Uterus (tissue), 4 donors: Measurements from ENCODE around the gene PRKAR1B. TPM values are rescaled to one million over a fixed set of nuclear protein-coding genes. Genes with fewer than 3 reads are reported as not detected.

Experiments used
- DNase-seq, 2 donors: peaks; one replicate each; pipeline ENCODE4 v3.0.0-alpha.2; 2019 to 2020
- H3K27ac ChIP-seq, 2 donors: fragments of 200-600 bp; sonication (generic); 1 replicate in 1 of 2; 2 replicates in 1 of 2; pipeline ENCODE4 v1.5.1; 2016 to 2018
- H3K27me3 ChIP-seq, 2 donors: fragments of 200-600 bp; sonication (generic); one replicate each; pipeline ENCODE4 v1.5.1; 2018 to 2019; ENCODE audit warnings: control low read depth in 1 of 2
- H3K36me3 ChIP-seq, 2 donors: fragments of 200-600 bp; sonication (generic); one replicate each; pipeline ENCODE4 v1.5.1; 2019; ENCODE audit warnings: control low read depth in 1 of 2
- H3K4me1 ChIP-seq, 2 donors: fragments of 200-600 bp; sonication (generic); one replicate each; pipeline ENCODE4 v1.5.1; 2018 to 2019; ENCODE audit warnings: control low read depth in 1 of 2
- H3K4me3 ChIP-seq, 2 donors: fragments of 200-600 bp; sonication (generic); 1 replicate in 1 of 2; 2 replicates in 1 of 2; pipeline ENCODE4 v1.5.1; 2018 to 2019; ENCODE audit warnings: mild to moderate bottlenecking in 1 of 2
- H3K9me3 ChIP-seq, 2 donors: fragments of 200-600 bp; sonication (generic); one replicate each; pipeline ENCODE4 v1.5.1; 2019; ENCODE audit warnings: control low read depth in 1 of 2
- POLR2A ChIP-seq, 2 donors: fragments of 450-650 bp; IDR thresholded peaks; one replicate each; pipeline ENCODE4 v1.6.1; 2016; ENCODE audit warnings: antibody characterized with exemption in 2 of 2, mild to moderate bottlenecking in 1 of 2, moderate library complexity in 1 of 2
- intact Hi-C: fragments of 100-400 bp; cut with DNase I; formaldehyde crosslinking; loops from one replicate; pipeline ENCODE4 v1.15.1; 2023; ENCODE audit warnings: low total_unique reads
- total RNA-seq, 4 donors: library from RNA; depleted of rRNA in 3 of 4; stranded (reverse); fragments of >200 nt in 3 of 4; gene quantifications; one replicate each; pipeline versions ENCODE4 v1.1.0 to v1.2.4, GENCODE V29; 2014 to 2023
- TF ChIP-seq, protein P1 (sequence below), 4 experiments: fragments of 200-600 bp in 2 of 4; fragments of 450-650 bp in 2 of 4; sonication (generic) in 2 of 4; IDR thresholded peaks; one replicate each; pipeline ENCODE4 v1.5.1; 2016 to 2019; ENCODE audit warnings: antibody characterized with exemption in 4 of 4, mild to moderate bottlenecking in 2 of 4, moderate library complexity in 1 of 4
- donor health status: DM: yes; HTN: yes; CAD: no.

Gene PRKAR1B
- total RNA-seq, 4 donors from 2014 or later, result 1.0 to 45.2 (median 28.7) TPM

DNA sequence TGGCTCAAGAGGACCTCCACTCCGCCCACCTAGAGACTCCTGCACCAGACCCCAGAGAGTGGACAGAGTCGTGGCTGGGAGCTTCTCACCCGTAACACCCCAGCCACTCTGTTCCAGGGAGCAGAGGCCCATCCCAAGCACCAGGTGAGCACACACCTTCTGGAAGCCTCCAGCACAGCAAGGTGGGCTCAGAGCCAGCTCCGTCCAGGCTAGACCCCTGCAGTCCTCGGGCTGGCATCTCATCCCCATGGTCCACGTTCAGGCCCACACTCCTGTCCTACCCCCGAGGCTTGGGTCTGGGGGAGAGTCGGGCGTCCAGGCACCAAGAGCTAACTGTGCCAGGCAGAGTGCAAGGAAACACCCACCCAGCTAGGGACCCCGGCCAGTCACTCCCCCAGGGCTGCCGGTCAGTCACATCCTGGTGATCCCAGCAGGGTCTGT lies 220.7 kb downstream of the PRKAR1B start:
- H3K4me3 ChIP-seq, result no peak overlapping the region
- no peak for TF ChIP-seq POLR2A (IDR thresholded peaks at IDR 0.05)
- TF ChIP-seq, protein P1, sequence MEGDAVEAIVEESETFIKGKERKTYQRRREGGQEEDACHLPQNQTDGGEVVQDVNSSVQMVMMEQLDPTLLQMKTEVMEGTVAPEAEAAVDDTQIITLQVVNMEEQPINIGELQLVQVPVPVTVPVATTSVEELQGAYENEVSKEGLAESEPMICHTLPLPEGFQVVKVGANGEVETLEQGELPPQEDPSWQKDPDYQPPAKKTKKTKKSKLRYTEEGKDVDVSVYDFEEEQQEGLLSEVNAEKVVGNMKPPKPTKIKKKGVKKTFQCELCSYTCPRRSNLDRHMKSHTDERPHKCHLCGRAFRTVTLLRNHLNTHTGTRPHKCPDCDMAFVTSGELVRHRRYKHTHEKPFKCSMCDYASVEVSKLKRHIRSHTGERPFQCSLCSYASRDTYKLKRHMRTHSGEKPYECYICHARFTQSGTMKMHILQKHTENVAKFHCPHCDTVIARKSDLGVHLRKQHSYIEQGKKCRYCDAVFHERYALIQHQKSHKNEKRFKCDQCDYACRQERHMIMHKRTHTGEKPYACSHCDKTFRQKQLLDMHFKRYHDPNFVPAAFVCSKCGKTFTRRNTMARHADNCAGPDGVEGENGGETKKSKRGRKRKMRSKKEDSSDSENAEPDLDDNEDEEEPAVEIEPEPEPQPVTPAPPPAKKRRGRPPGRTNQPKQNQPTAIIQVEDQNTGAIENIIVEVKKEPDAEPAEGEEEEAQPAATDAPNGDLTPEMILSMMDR (IDR thresholded peaks at IDR 0.05), result no peak
- intact Hi-C loops, result loop anchor here (10.0 kb wide), 1 partner anchor 218 kb away; the partner anchor contains the start of genes DNAAF5 and PRKAR1B
- no peaks in the 10 kb centered on the region for H3K27me3 ChIP-seq
- no peak overlapping the region for H3K27ac ChIP-seq
- DNase-seq, result no peak
- no peaks in the 10 kb centered on the region for H3K9me3 ChIP-seq
- no peaks in the 10 kb centered on the region for H3K36me3 ChIP-seq
- no peaks in the 10 kb centered on the region for H3K4me1 ChIP-seq

DNA sequence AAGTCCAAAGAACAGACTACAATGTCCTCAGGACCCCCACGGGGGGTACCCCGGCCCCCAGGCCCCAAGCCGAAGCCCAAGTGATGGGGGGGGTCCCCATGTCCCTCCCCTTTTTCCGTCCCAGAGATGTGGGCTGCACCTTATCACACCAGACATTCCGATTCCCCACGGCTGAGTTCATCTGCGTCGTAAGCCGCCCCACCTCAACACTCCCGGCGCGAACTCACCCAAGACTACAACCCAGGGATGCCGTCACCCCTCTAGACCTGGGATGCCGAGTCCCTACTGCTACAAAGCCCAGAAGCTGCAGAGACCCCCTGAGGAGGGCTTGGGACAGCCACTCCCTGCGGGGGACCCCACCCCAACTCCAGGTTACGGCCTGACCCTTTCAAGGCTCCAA lies 221.9 kb downstream of the PRKAR1B start:
- no peak for TF ChIP-seq POLR2A (IDR thresholded peaks at IDR 0.05)
- TF ChIP-seq, protein P1 (IDR thresholded peaks at IDR 0.05), result no peak
- Histone ChIP-seq H3K4me3 (no peak overlapping the region), H3K9me3 (no peaks in the 10 kb centered on the region), H3K27ac (no peak overlapping the region), H3K4me1 (no peaks in the 10 kb centered on the region), H3K36me3 (no peaks in the 10 kb centered on the region), H3K27me3 (no peaks in the 10 kb centered on the region)
- DNase-seq, result no peak
- intact Hi-C loops, result loop anchor here (10.0 kb wide), 1 partner anchor 220 kb away; the partner anchor contains the start of genes DNAAF5 and PRKAR1B

DNA sequence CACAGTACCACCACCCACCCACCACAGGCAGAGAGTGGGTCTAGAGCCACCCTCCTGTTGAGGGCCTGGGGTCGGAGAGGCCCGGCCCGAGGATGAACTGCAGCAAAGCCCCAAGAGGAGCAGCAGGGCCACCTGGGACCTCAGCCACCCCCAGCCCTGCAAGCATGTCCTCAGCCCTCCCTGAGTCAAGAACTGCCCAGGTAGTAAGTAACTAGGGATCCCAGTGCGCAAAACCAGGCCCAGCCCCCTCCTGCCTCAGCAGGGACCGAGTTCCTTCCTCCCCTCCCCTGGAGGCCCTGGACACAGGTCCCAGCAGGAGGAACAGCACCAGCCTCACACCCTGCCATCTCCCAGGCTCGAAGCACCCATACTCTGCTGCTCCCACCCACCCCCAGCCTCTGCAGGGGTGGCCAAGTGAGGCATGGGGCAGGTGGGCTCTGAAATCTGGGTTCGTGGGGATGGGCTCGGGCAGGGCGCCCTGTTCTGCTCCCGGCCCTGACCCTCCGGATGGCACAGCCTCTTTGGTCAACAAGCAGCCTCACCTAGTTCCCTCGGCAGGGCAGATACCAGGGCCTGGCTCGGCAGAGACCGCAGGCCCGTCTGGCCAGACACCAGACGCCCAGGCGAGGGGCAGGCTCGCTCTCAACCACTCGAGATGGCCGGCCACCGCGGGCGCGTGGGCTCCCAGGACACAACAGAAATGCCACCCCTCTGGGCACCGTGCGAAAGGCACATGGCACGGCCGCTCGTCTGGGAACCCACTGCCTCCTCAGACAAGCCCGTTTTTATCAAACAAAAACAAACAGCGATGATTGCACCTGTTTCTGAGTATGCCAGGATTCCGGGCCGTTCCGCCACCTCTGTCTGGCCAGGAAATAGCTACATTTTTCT lies 222.6 kb downstream of the PRKAR1B start:
- no peaks in the 10 kb centered on the region for H3K27me3 ChIP-seq
- TF ChIP-seq POLR2A (IDR thresholded peaks at IDR 0.05), result no peak
- TF ChIP-seq, protein P1 (IDR thresholded peaks at IDR 0.05), result no peak
- no peaks in the 10 kb centered on the region for H3K4me1 ChIP-seq
- H3K9me3 ChIP-seq, result no peaks in the 10 kb centered on the region
- no peak overlapping the region for H3K4me3 ChIP-seq
- no peak overlapping the region for H3K27ac ChIP-seq
- no peak for DNase-seq
- no peaks in the 10 kb centered on the region for H3K36me3 ChIP-seq
- intact Hi-C loops, result loop anchor here (10.0 kb wide), 1 partner anchor 220 kb away; the partner anchor contains the start of genes DNAAF5 and PRKAR1B

DNA sequence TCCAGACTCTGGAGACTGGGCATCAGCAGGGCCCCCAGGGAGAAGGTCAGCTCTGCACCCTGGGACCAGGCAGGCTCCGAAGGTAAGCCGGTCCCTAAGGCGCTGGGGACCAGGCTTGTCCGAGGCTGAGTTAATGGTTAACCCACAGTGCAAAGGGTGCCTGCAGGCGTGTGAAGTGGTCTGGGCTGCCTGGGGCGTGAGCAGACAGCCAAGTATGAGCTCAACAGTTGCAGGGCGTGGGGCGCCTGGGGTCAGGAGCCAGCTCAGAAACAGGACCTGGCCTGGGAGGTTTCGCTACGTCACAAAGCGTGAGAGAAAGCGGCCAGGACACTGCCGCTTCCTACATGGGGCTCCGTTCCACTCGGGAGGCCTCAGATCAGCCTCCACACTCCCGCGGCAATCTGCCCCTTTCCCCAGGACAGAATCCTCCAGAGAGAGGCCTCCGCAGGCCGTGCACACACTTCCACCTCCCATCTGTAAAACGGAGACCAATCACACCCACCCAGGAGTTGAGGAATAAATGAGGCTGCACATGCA lies 223.4 kb downstream of the PRKAR1B start:
- Histone ChIP-seq H3K36me3 (no peaks in the 10 kb centered on the region), H3K27ac (no peak overlapping the region), H3K4me1 (no peaks in the 10 kb centered on the region), H3K27me3 (no peaks in the 10 kb centered on the region), H3K4me3 (no peak overlapping the region), H3K9me3 (no peaks in the 10 kb centered on the region)
- DNase-seq, result no peak
- intact Hi-C loops, result loop anchor here (10.0 kb wide), 1 partner anchor 221 kb away; the partner anchor contains the start of genes DNAAF5 and PRKAR1B
- TF ChIP-seq, protein P1 (IDR thresholded peaks at IDR 0.05), result no peak
- no peak for TF ChIP-seq POLR2A (IDR thresholded peaks at IDR 0.05)

DNA sequence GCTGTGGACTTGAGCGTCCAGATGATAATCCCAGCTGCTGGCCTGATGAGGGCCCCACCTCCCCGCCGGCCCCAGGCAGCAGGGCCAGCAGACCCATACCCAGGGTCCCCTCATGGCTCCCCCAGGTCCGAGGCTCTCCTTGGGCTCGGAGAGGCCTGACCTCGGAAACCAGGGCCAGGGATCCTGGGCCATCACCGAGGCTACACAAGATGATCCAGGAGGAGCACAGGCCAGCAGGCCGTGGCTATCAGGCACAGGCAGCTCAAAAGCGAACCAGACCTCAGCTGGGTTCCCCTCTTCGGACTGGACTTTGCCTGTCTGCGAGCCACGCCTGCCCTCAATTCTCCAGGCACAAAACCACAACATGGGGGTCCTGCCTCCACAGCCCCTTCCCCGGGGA lies 224.8 kb downstream of the PRKAR1B start:
- H3K9me3 ChIP-seq, result no peaks in the 10 kb centered on the region
- no peak overlapping the region for H3K4me3 ChIP-seq
- H3K27me3 ChIP-seq, result no peaks in the 10 kb centered on the region
- intact Hi-C loops, result loop anchor here (10.0 kb wide), 1 partner anchor 223 kb away; the partner anchor contains the start of genes DNAAF5 and PRKAR1B
- no peak overlapping the region for H3K27ac ChIP-seq
- no peak for DNase-seq
- H3K36me3 ChIP-seq, result no peaks in the 10 kb centered on the region
- TF ChIP-seq, protein P1 (IDR thresholded peaks at IDR 0.05), result no peak
- TF ChIP-seq POLR2A (IDR thresholded peaks at IDR 0.05), result no peak
- no peaks in the 10 kb centered on the region for H3K4me1 ChIP-seq
